ENCODE data around the gene MTCH2.
A peak's percentile ranks its signal among the peaks of the same experiment; 100 is the strongest.

The MTCH2 gene

DNA sequence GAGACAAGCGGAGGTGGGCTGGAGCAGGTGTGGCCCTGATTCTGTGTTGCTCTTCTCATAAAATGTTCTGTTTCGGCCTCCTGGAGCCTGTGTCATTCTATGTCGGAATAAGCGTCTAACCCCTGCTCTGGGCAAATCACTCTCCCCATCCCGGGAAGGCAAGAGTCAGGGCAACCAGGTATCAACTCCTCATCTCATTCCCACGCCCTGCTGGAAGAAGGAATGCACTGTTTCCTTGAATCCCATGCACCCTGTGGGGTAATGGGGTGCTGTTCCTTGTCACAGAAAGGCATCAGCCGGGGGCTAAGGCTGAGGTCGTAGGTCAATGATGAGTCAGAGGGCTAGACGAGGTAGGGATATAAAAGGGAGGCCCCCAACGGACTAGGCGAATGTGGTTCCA lies 53.2 kb downstream of the MTCH2 start:
- H3K36me3 ChIP-seq (ENCODE audit: control insufficient read depth, low read depth, low read length) = peaks cover 5% of the 10 kb centered on the region
- H3K27ac ChIP-seq (ENCODE audit: low read length) = no peak overlapping the region
- no peaks in the 10 kb centered on the region for H3K4me1 ChIP-seq (ENCODE audit: control insufficient read depth, low read depth, low read length)
- no peaks in the 10 kb centered on the region for H3K9me3 ChIP-seq (ENCODE audit: control insufficient read depth, low read depth, low read length)
- H3K27me3 ChIP-seq (ENCODE audit: control insufficient read depth, insufficient read depth, low read length) = peaks cover 23% of the 10 kb centered on the region
- no peak overlapping the region for H3K4me3 ChIP-seq (ENCODE audit: low read length)
- H3K9ac ChIP-seq (ENCODE audit: low read length) = no peak overlapping the region

DNA sequence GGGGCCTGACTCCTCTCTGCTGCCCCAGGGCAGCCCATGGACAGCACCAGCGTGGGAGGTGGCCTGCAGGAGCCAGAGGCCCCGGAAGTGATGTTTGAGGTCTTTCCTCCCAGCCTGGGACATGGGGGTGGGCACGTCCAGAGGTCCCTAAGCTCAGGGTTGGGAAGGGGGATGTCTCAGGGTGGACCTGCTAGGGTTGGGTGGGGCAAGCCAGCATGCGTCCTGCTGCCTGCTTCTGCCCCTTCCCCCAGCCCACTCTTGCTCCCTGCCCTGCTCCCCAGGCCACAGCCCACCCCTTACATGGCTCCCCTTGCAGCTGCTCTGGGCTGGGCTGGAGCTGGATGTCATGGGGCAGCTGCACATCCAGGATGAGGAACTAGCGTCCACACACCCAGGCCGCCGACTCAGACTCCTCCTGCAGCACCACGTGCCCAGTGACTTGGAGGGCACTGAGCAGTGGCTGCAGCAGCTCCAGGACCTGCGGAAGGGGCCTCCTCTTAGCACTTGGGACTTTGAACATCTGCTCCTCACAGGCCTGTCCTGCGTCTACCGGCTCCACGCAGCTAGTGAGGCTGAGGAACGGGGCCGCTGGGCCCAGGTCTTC lies 54.5 kb downstream of the MTCH2 start:
- H3K4me1 ChIP-seq (ENCODE audit: control insufficient read depth, low read depth, low read length) = no peaks in the 10 kb centered on the region
- no peak overlapping the region for H3K4me3 ChIP-seq (ENCODE audit: low read length)
- no peak overlapping the region for H3K9ac ChIP-seq (ENCODE audit: low read length)
- H3K9me3 ChIP-seq (ENCODE audit: control insufficient read depth, low read depth, low read length) = no peaks in the 10 kb centered on the region
- no peak overlapping the region for H3K27ac ChIP-seq (ENCODE audit: low read length)
- H3K36me3 ChIP-seq (ENCODE audit: control insufficient read depth, low read depth, low read length) = peaks cover 18% of the 10 kb centered on the region
- peaks cover 12% of the 10 kb centered on the region for H3K27me3 ChIP-seq (ENCODE audit: control insufficient read depth, insufficient read depth, low read length)

DNA sequence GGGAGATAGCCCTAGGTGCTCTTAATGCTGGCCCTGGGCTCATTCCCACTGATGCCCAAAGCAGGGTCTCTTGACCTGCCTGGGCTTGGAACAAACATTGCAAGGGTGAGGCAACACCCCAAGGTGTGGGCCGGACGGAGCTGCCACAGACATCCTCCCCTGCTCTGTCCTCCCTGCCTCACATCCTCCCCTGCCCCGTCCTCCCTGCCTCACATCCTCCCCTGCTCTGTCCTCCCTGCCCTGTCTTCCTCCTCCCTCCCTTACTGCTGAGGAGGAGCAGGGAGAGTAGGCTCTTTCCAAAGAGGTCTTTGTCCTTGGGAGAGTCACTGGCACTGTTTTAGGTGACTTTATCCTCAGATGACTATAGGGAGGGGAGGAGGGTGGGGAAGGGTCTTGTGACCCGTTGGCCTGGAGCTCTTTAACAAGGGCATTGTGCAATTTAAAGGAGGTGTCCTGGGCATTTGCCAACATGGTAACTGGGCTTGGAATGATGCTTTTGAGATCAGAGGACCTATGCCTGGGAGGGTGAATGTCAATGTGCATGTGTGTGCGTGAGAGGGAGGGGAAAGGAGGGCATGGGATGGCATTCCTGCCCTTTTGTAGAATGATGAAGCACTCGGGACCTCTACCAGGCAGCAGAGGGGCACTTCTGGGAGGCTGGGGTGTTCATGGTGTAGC lies 55.2 kb downstream of the MTCH2 start:
- Histone ChIP-seq H3K4me3 (ENCODE audit: low read length) (no peak overlapping the region), H3K27me3 (ENCODE audit: control insufficient read depth, insufficient read depth, low read length) (peaks cover 6% of the 10 kb centered on the region), H3K36me3 (ENCODE audit: control insufficient read depth, low read depth, low read length) (peaks cover 24% of the 10 kb centered on the region), H3K9ac (ENCODE audit: low read length) (no peak overlapping the region), H3K4me1 (ENCODE audit: control insufficient read depth, low read depth, low read length) (no peaks in the 10 kb centered on the region), H3K9me3 (ENCODE audit: control insufficient read depth, low read depth, low read length) (no peaks in the 10 kb centered on the region), H3K27ac (ENCODE audit: low read length) (no peak overlapping the region)

DNA sequence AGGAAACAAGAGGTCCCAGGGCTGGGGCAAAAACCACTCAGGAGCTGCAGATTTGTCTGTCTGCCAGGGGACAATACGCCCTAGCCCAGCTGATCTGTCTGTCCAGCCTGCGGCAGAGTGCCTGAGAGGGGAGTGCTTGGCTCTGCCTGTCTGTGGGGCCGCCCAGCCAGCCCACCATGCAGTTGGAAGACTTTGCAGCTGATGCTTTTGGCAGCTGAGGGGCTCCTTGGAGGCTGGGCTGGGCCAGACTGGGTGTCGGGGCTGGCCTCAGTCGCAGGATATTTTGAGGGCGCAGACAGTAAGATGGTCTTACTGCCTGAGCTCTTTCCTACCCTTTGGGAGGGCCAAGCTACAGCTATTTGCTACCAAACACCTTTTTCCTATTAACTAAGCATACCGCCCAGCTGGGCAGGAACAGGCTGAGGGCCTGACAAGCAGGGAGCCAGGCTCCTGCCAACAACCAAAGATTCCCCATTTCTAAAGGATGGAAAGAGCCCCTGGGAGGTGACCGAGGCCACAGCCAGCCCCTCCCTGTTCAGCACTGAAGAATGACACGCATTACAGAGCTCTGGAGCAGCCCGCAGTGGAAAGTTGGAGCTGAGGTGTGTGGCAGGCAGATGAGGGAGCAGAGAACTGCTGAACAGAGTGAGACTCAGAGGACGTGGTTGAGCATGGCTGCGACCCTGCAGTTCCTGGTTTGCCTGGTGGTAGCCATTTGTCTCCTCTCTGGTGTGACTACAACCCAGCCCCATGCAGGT lies 56.1 kb downstream of the MTCH2 start, which contains the start of gene FAM180B:
TSS of gene FAM180B (plus strand) at position 581 of the 758 bp plus-strand sequence. CDS start at position 672, 91 bp downstream.
- Histone ChIP-seq H3K27me3 (ENCODE audit: control insufficient read depth, insufficient read depth, low read length) (no peaks in the 10 kb centered on the region), H3K4me1 (ENCODE audit: control insufficient read depth, low read depth, low read length) (no peaks in the 10 kb centered on the region), H3K4me3 (ENCODE audit: low read length) (no peak within 1 kb of the TSS), H3K9me3 (ENCODE audit: control insufficient read depth, low read depth, low read length) (no peaks in the 10 kb centered on the region), H3K36me3 (ENCODE audit: control insufficient read depth, low read depth, low read length) (peaks cover 33% of the 10 kb centered on the region), H3K9ac (ENCODE audit: low read length) (no peak within 1 kb of the TSS), H3K27ac (ENCODE audit: low read length) (no peak within 1 kb of the TSS)

DNA sequence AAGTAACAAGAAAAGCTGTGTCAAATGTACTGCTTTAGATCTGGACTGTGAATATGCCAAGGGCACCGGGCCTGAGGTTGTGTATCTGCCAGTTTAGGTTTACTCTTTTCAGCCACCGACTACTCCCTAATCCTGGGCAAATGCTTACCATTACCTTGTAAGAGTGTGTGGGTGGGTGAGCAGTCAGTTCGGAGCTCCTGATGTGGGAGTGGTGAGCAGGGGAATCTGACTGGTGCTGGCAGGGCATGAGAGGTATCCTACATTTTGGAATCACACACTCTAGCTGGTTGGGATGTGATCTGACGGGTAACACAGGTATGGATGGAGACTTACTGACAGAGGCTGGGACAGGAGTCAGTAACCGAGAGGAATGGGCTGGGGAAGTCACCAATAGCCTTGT lies 58.5 kb downstream of the MTCH2 start:
- H3K36me3 ChIP-seq (ENCODE audit: control insufficient read depth, low read depth, low read length) = peaks cover 40% of the 10 kb centered on the region
- H3K4me3 ChIP-seq (ENCODE audit: low read length) = no peak overlapping the region
- H3K4me1 ChIP-seq (ENCODE audit: control insufficient read depth, low read depth, low read length) = no peaks in the 10 kb centered on the region
- H3K27me3 ChIP-seq (ENCODE audit: control insufficient read depth, insufficient read depth, low read length) = no peaks in the 10 kb centered on the region
- no peak overlapping the region for H3K9ac ChIP-seq (ENCODE audit: low read length)
- no peaks in the 10 kb centered on the region for H3K9me3 ChIP-seq (ENCODE audit: control insufficient read depth, low read depth, low read length)
- no peak overlapping the region for H3K27ac ChIP-seq (ENCODE audit: low read length)

DNA sequence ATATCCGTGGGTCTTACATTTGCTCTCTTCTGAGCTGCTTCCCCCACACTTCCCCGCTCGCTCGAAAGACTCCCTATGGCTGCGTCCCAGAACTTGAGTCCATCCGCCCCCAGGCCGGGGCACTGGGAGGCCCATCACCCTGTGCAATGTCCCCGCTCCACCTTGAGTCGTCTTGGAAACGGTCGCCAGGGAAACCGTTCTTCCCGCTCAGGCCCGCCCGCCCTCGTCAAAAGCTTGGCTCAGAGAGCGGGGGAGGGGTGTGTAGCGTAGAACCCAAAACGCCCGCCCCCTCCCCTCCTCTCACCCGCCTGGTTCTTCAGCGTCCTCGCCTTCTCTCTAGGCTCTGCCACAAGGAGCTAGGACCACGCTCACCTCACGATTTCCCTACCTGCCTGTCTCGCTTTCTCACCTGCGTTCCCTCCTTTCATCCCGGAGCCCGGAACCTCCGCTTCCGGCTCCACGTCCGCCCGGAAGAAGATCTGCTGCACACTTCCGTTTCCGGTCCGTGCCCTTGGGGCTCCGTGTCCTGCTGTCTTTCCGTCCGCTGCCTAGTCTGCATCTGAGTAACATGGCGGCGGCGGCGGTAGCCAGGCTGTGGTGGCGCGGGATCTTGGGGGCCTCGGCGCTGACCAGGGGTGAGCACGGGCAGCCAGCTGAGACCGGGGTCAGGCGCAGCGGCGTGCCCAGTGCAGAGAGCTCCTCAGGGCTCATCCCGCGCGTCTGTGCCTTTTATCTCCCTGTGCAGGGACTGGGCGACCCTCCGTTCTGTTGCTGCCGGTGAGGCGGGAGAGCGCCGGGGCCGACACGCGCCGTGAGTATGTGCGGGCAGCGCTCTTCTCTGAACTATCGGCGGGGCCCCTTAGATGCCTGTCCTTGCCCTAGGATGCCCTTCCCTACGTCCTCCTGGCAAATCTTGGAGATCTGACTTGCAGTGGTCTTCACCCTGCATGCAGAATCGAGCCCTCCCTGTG lies 63.5 kb downstream of the MTCH2 start, which contains the start of the genes KBTBD4 and NDUFS3:
TSS of gene KBTBD4 (minus strand) at position 447 of the 971 bp plus-strand sequence. CDS start at position 428, 19 bp downstream.
TSS of gene NDUFS3 (plus strand) at position 551 of the 971 bp plus-strand sequence. CDS start at position 569, 18 bp downstream.
- Histone ChIP-seq H3K36me3 (ENCODE audit: control insufficient read depth, low read depth, low read length) (peaks cover 37% of the 10 kb centered on the region), H3K4me1 (ENCODE audit: control insufficient read depth, low read depth, low read length) (peaks cover 6% of the 10 kb centered on the region), H3K9me3 (ENCODE audit: control insufficient read depth, low read depth, low read length) (no peaks in the 10 kb centered on the region), H3K9ac (ENCODE audit: low read length) (peak within 1 kb of the TSS; percentile 84), H3K4me3 (ENCODE audit: low read length) (peak within 1 kb of the TSS; percentile 95), H3K27ac (ENCODE audit: low read length) (peak within 1 kb of the TSS; percentile 91), H3K27me3 (ENCODE audit: control insufficient read depth, insufficient read depth, low read length) (no peaks in the 10 kb centered on the region)

DNA sequence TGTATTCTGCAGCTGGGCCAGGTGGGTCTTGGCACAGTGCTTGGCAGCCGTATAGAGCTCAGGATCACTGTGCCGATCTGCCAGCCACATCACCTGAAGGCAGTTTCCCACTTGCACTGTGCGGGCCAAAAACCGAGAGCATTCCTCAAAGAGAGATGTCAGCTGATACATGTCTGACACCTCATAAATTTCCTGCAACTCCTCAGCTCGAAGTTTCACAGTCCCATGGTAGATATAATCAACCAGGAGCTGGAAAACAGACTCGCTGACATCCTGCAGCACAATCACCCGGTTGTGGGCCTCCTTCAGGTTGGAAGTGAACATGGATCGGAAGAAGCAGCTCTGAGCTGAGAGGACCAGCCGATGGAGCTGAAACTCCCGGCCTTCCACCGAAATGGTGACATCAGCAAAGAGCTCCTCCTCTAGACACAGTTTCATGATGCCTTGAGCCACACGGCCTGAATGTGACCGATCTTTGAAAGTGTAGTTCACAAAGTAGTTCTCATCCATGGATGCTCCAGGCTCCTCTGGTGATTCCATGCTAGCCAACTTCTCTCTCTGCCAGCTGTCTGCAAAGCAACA lies 64.8 kb downstream of the MTCH2 start:
- peak overlapping the region; percentile 84 for H3K9ac ChIP-seq (ENCODE audit: low read length)
- H3K4me3 ChIP-seq (ENCODE audit: low read length) = peak overlapping the region; percentile 95
- H3K4me1 ChIP-seq (ENCODE audit: control insufficient read depth, low read depth, low read length) = peaks cover 6% of the 10 kb centered on the region
- no peaks in the 10 kb centered on the region for H3K9me3 ChIP-seq (ENCODE audit: control insufficient read depth, low read depth, low read length)
- no peaks in the 10 kb centered on the region for H3K27me3 ChIP-seq (ENCODE audit: control insufficient read depth, insufficient read depth, low read length)
- peaks cover 37% of the 10 kb centered on the region for H3K36me3 ChIP-seq (ENCODE audit: control insufficient read depth, low read depth, low read length)
- peak overlapping the region; percentile 91 for H3K27ac ChIP-seq (ENCODE audit: low read length)

DNA sequence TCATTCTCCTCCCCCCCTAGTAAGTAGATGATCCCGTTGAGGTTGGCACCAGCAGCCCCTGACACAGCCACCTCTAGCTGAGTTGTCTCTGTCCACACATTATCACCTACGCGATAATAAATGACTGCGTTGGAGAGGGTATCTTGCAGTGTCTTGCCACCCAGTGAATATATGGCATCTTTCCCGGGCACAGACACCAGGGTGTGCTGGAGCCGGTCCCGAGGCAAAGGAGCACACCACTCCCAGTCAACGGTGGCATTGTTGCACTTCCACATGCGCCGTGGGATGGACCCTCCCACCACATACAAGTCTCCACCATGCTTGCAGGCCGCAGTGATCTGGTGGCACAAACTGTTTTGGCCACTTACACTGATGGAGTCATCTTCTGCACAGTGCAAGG lies 69.0 kb downstream of the MTCH2 start:
- H3K9ac ChIP-seq (ENCODE audit: low read length) = no peak overlapping the region
- H3K27me3 ChIP-seq (ENCODE audit: control insufficient read depth, insufficient read depth, low read length) = no peaks in the 10 kb centered on the region
- H3K4me1 ChIP-seq (ENCODE audit: control insufficient read depth, low read depth, low read length) = peaks cover 6% of the 10 kb centered on the region
- peaks cover 48% of the 10 kb centered on the region for H3K36me3 ChIP-seq (ENCODE audit: control insufficient read depth, low read depth, low read length)
- no peak overlapping the region for H3K4me3 ChIP-seq (ENCODE audit: low read length)
- no peak overlapping the region for H3K27ac ChIP-seq (ENCODE audit: low read length)
- H3K9me3 ChIP-seq (ENCODE audit: control insufficient read depth, low read depth, low read length) = no peaks in the 10 kb centered on the region

DNA sequence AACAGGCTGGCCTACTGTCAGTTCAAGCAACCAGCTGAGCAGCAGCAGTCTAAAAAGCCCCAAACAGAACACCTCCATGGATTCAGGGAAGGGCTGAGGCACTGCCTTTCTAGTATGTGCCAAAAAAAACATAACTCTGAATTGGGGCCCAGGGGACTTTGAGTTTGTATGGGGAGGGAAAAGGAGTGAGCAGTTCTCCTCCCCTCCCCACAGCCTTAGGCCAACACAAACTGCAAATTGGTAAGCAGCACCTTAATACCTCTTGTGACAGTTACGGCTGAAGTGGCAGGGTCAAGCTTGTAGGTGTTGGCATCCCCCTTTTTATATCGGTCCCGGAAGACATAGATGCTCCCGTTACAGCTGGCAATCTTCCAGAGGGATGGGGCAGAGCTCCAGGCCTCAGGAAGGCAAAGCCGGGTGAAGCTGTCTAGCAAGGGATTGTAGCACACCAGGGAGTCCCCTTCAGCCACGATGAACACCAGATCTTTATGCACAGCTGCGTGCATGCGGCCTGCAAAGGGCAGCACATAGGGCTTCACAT lies 69.6 kb downstream of the MTCH2 start:
- Histone ChIP-seq H3K9ac (ENCODE audit: low read length) (no peak overlapping the region), H3K4me1 (ENCODE audit: control insufficient read depth, low read depth, low read length) (peaks cover 1% of the 10 kb centered on the region), H3K27ac (ENCODE audit: low read length) (no peak overlapping the region), H3K9me3 (ENCODE audit: control insufficient read depth, low read depth, low read length) (no peaks in the 10 kb centered on the region), H3K4me3 (ENCODE audit: low read length) (no peak overlapping the region), H3K36me3 (ENCODE audit: control insufficient read depth, low read depth, low read length) (peaks cover 48% of the 10 kb centered on the region), H3K27me3 (ENCODE audit: control insufficient read depth, insufficient read depth, low read length) (no peaks in the 10 kb centered on the region)

DNA sequence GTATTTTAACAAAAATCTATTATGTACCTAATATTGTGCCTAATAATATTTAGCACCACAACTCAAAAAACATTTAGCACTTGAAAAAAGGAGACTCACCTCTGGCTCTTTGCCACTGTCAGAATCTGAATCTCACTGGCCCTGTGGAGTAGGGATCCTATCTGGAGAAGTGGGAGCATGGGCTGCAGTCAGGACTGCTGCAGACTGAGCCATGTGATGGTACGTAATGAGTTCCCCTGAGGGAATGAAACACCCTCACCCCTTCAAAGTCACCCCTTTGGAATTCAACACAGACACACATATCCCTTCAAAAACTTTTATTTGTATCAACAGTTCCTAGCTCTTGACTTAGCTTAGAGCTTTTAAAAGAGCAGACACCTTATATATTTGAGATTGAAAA lies 70.5 kb downstream of the MTCH2 start:
- Histone ChIP-seq H3K9ac (ENCODE audit: low read length) (no peak overlapping the region), H3K27me3 (ENCODE audit: control insufficient read depth, insufficient read depth, low read length) (no peaks in the 10 kb centered on the region), H3K36me3 (ENCODE audit: control insufficient read depth, low read depth, low read length) (peaks cover 48% of the 10 kb centered on the region), H3K27ac (ENCODE audit: low read length) (no peak overlapping the region), H3K4me3 (ENCODE audit: low read length) (no peak overlapping the region), H3K9me3 (ENCODE audit: control insufficient read depth, low read depth, low read length) (no peaks in the 10 kb centered on the region), H3K4me1 (ENCODE audit: control insufficient read depth, low read depth, low read length) (no peaks in the 10 kb centered on the region)

All from iPS-18a (cell line).